ENCODE data around the gene MGAT1.

Gene MGAT1

DNA sequence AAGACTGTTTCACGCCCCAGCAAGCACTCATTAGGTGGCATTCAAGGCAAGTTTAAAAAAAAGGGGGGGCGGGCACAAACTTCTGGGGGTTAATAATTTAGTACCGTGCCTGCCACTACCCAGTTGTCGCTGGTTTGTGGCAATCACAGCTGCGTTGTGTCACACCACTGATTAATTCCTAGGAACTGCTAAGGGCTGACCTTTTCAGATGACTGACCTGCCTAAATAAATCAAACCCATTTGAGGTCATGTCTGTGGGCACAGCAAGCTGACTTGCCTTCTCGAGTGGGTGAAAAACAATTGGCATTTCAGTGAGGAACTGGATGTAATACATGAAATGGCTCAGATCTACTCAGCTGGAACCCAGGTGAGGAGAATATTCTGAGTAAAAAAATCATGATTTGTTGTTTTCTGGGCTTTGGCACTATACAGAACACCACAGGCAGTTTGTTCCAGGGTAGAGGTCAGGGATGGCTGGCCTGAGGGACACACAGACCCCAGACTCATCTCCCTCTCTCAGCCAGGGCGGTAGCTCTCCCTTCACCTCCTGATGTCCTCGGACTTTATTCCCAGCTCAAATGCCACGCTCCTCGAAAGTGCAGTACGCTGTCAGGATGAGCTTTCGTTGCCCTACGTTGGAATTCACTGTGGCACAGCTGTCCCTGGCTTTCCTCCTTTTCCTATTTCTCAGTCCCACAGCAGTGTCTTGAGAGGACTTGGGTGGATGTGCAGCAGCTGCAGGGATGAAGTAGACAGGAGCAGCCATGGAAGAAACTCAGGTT, 15.5 kb upstream of the MGAT1 start:
- Histone ChIP-seq H3K4me3 (ENCODE audit: low read depth in 1 of 2, low read length in 2 of 2) (no peak overlapping the region), H3K27ac (ENCODE audit: low read length) (no peak overlapping the region), H3K4me1 (ENCODE audit: insufficient read depth, low read length) (peaks cover 18% of the 10 kb centered on the region), H4K20me1 (ENCODE audit: insufficient read depth, low read length) (no peaks in the 10 kb centered on the region), H3K27me3 (ENCODE audit: insufficient read depth, low read length, poor library complexity) (no peaks in the 10 kb centered on the region), H3K4me2 (ENCODE audit: insufficient read depth, low read length) (no peak overlapping the region), H3K36me3 (ENCODE audit: insufficient read depth, low read length) (no peaks in the 10 kb centered on the region), H3K9ac (ENCODE audit: low read depth, low read length) (no peak overlapping the region), H3K79me2 (ENCODE audit: insufficient read depth, low read length) (no peaks in the 10 kb centered on the region), H3K9me3 (ENCODE audit: insufficient read depth, low read length, severe bottlenecking) (no peaks in the 10 kb centered on the region), H2AFZ (ENCODE audit: low read depth, low read length) (no peak overlapping the region)
- no peak for ATAC-seq (ENCODE audit: insufficient read depth, low read depth)
- no peak for DNase-seq
- no peak for TF ChIP-seq EZH2 (IDR thresholded peaks at IDR 0.05; ENCODE audit: borderline replicate concordance, low read depth, low read length, severe bottlenecking)
- TF ChIP-seq, protein P1, sequence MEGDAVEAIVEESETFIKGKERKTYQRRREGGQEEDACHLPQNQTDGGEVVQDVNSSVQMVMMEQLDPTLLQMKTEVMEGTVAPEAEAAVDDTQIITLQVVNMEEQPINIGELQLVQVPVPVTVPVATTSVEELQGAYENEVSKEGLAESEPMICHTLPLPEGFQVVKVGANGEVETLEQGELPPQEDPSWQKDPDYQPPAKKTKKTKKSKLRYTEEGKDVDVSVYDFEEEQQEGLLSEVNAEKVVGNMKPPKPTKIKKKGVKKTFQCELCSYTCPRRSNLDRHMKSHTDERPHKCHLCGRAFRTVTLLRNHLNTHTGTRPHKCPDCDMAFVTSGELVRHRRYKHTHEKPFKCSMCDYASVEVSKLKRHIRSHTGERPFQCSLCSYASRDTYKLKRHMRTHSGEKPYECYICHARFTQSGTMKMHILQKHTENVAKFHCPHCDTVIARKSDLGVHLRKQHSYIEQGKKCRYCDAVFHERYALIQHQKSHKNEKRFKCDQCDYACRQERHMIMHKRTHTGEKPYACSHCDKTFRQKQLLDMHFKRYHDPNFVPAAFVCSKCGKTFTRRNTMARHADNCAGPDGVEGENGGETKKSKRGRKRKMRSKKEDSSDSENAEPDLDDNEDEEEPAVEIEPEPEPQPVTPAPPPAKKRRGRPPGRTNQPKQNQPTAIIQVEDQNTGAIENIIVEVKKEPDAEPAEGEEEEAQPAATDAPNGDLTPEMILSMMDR (IDR thresholded peaks at IDR 0.05; ENCODE audit: borderline replicate concordance, extremely low read depth, low read length, poor library complexity, severe bottlenecking), result no peak

DNA sequence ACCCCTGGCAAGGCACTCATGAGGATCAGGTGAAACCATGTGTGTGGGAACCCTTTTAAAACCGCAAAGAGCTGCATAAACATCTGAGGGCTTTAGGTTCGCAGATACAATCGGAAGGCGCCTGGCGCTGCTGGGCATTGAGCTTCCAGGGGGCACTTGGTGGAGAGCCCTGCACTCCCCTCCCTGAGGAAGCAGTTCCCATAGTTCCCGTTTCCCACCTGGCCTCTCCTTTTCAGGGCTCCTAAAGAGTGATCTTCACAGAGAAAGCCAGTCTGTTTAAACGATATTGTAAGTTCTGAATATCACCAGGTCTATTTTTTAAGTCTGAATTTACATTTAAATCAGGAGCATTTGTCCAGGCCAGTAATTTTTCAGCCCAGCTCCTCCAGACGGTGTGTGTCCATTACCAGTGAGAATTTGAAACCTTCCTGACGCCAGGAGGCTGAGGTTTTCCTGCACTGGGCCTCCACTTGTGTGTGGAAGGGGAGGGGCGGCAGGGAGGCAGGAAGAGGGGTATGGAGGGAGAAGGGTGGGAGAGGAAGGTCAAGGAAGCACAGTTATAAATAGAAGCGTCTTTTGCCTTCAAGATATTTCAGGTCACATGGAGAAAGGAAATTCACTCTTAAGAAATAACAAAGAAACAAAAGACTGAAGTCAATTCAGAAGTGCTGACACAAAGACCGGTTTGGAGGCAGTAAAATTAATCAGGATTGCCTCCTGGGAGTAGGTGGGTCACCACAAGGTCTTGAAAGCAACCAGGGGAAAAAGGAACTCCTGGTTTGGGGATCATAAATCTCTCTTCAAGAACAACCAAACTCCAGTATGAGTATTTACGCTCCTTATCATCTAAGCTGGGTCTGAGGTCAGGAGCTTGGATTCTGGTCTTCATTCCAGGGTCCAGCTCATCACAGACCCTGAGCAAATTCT, 14.3 kb upstream of the MGAT1 start:
- H3K4me3 ChIP-seq (ENCODE audit: low read depth in 1 of 2, low read length in 2 of 2), result 0 out of 4 replicates have a peak overlapping the region, but pooled peaks of 1 of the 2 experiments have one; percentile 3
- H2AFZ ChIP-seq (ENCODE audit: low read depth, low read length), result 0 out of 2 replicates have a peak overlapping the region, but pooled peaks have one; percentile 7
- H3K9ac ChIP-seq (ENCODE audit: low read depth, low read length), result peak overlapping the region; percentile 8; the same call in 1 of the 2 replicates
- H3K9me3 ChIP-seq (ENCODE audit: insufficient read depth, low read length, severe bottlenecking), result no peaks in the 10 kb centered on the region
- no peak overlapping the region for H3K27ac ChIP-seq (ENCODE audit: low read length)
- H3K4me2 ChIP-seq (ENCODE audit: insufficient read depth, low read length), result peak overlapping the region; percentile 45
- H3K79me2 ChIP-seq (ENCODE audit: insufficient read depth, low read length), result no peaks in the 10 kb centered on the region
- TF ChIP-seq, protein P1 (IDR thresholded peaks at IDR 0.05; ENCODE audit: borderline replicate concordance, extremely low read depth, low read length, poor library complexity, severe bottlenecking), result no peak
- DNase-seq (peak; percentile 48), ATAC-seq (ENCODE audit: insufficient read depth, low read depth) (peak; percentile 91)
- H3K27me3 ChIP-seq (ENCODE audit: insufficient read depth, low read length, poor library complexity), result no peaks in the 10 kb centered on the region
- H3K4me1 ChIP-seq (ENCODE audit: insufficient read depth, low read length), result peaks cover 19% of the 10 kb centered on the region
- H3K36me3 ChIP-seq (ENCODE audit: insufficient read depth, low read length), result no peaks in the 10 kb centered on the region
- no peaks in the 10 kb centered on the region for H4K20me1 ChIP-seq (ENCODE audit: insufficient read depth, low read length)

DNA sequence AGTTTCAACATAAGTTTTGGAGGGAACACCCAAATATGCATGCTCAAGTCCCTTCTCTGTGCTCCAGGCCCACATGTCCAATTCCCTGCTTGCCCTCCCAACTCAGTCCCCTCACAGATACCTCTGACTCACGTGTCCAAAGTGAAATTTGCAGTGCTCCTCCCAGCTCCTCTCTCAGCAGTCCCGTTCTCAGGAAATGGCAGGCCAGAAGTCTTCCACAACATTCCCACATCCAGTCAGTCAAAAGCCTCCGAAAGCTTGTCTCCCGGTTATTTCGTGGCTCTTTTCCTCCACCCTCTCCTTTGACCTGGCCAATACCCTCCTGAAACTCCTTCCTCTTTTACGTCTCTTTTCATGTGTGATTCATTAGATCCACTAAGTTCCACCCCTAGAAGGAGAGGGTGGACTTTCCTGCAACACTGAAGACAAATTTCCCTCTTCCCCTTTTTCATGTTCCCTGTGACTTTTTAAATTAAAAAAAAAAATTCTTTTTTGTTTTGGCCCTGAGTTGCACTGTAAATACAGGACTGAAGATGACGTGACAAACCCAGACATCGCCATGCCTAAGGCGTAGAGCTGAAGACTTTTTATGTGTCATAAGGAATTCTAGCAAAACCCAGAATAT, 12.8 kb upstream of the MGAT1 start:
- Histone ChIP-seq H3K27me3 (ENCODE audit: insufficient read depth, low read length, poor library complexity) (no peaks in the 10 kb centered on the region), H3K4me3 (ENCODE audit: low read depth in 1 of 2, low read length in 2 of 2) (no peak overlapping the region), H3K36me3 (ENCODE audit: insufficient read depth, low read length) (no peaks in the 10 kb centered on the region; the same call in 1 of the 2 replicates), H3K9ac (ENCODE audit: low read depth, low read length) (no peak overlapping the region), H3K27ac (ENCODE audit: low read length) (no peak overlapping the region), H3K4me2 (ENCODE audit: insufficient read depth, low read length) (no peak overlapping the region), H2AFZ (ENCODE audit: low read depth, low read length) (no peak overlapping the region), H4K20me1 (ENCODE audit: insufficient read depth, low read length) (no peaks in the 10 kb centered on the region), H3K4me1 (ENCODE audit: insufficient read depth, low read length) (peaks cover 31% of the 10 kb centered on the region), H3K9me3 (ENCODE audit: insufficient read depth, low read length, severe bottlenecking) (no peaks in the 10 kb centered on the region), H3K79me2 (ENCODE audit: insufficient read depth, low read length) (peaks cover 7% of the 10 kb centered on the region)
- no peak for TF ChIP-seq EZH2 (IDR thresholded peaks at IDR 0.05; ENCODE audit: borderline replicate concordance, low read depth, low read length, severe bottlenecking)
- TF ChIP-seq, protein P1 (IDR thresholded peaks at IDR 0.05; ENCODE audit: borderline replicate concordance, extremely low read depth, low read length, poor library complexity, severe bottlenecking), result no peak
- ATAC-seq (ENCODE audit: insufficient read depth, low read depth), result no peak
- DNase-seq, result no peak
